ENCODE data around the gene SERPINB12.

The SERPINB12 gene

GRCh38 chr18:63604791-63605567 is 62.8 kb downstream of the SERPINB12 start:
- POLR2A ChIA-PET: no interaction called here
- H3K4me3 ChIP-seq (ENCODE audit: low read depth, low read length): no peak overlapping the region
- CTCF ChIA-PET: interaction anchor here (1.0 to 2.7 kb wide), 5 partner anchors 25 to 240 kb away, joined by 3 to 12 read pairs (median 7); no protein-coding TSS in a partner anchor
- no peak for TF ChIP-seq CTCF (IDR thresholded peaks at IDR 0.05; ENCODE audit: insufficient read depth, low read length, missing control alignments)
- DNase-seq (ENCODE audit: low read depth, low spot score): peak; percentile 7

- ChIA-PET POLR2A (no interaction called here), CTCF (interaction anchor here (1.5 kb wide), 2 partner anchors 12 to 101 kb away, joined by 3 to 4 read pairs; no protein-coding TSS in a partner anchor)
- peak; percentile 24 for DNase-seq (ENCODE audit: low read depth, low spot score)
- no peak for TF ChIP-seq CTCF (IDR thresholded peaks at IDR 0.05; ENCODE audit: insufficient read depth, low read length, missing control alignments)
- no peak overlapping the region for H3K4me3 ChIP-seq (ENCODE audit: low read depth, low read length)
These were observed 64.4 kb downstream of the SERPINB12 start for GRCh38 chr18:63606526-63606925.

DNA sequence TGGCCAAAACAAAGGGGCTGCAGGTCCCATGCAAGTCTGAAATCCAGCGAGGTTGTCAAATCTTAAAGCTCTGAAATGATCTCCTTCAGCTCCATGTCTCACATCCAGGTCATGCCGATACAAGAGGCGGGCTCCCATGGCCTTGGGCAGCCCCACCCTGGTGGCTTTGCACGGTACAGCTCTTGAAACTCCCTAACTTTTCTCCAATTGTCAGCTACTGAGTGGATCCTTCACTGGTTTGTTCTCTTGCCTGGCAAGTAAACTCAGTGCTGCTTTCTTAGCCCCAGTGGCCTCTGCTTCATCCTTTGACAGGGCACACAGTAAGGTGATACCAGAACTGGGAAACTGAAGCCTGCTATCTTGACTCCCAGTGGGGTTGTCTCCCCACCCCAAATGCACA is 71.3 kb downstream of the SERPINB12 start:
- H3K4me3 ChIP-seq (ENCODE audit: low read depth, low read length): no peak overlapping the region

GRCh38 chr18:63617049-63617914 is 75.1 kb downstream of the SERPINB12 start:
- no peak for DNase-seq (ENCODE audit: low read depth, low spot score)
- POLR2A ChIA-PET: no interaction called here
- CTCF ChIA-PET: interaction anchor here (1.2 kb wide), 1 partner anchor 124 kb away, joined by 3 read pairs; no protein-coding TSS in a partner anchor
- H3K4me3 ChIP-seq (ENCODE audit: low read depth, low read length): no peak overlapping the region
- no peak for TF ChIP-seq CTCF (IDR thresholded peaks at IDR 0.05; ENCODE audit: insufficient read depth, low read length, missing control alignments)

More for the DNA sequence above, 71.3 kb downstream of the SERPINB12 start:
- no peak for TF ChIP-seq CTCF (IDR thresholded peaks at IDR 0.05; ENCODE audit: insufficient read depth, low read length, missing control alignments)
- CTCF ChIA-PET: interaction anchor here (0.9 to 1.3 kb wide), 2 partner anchors 8 to 10 kb away, joined by 3 to 4 read pairs; no protein-coding TSS in a partner anchor
- POLR2A ChIA-PET: no interaction called here
- DNase-seq (ENCODE audit: low read depth, low spot score): no peak

DNA sequence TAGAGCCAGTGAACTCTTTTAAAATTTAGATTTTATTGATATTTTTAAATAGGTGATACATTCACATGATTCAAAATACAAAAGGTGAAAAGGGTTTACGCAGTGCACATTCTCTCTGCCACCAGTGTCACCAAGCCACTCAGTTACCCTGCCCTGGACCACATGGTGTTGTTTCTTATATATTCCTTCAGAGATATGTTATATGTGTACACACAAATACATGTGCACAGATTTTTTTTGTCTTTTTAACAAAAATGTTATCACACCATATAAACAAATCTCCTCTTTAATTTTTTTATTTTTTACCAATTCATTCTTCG is 75.7 kb downstream of the SERPINB12 start:
- ChIA-PET CTCF (interaction anchor here (1.2 kb wide), 1 partner anchor 123 kb away, joined by 3 read pairs; no protein-coding TSS in a partner anchor), POLR2A (no interaction called here)
- TF ChIP-seq CTCF (IDR thresholded peaks at IDR 0.05; ENCODE audit: insufficient read depth, low read length, missing control alignments): no peak
- DNase-seq (ENCODE audit: low read depth, low spot score): no peak
- H3K4me3 ChIP-seq (ENCODE audit: low read depth, low read length): no peak overlapping the region
